H1 (cell line): ENCODE results near the gene TNIP1. TPM values are rescaled to one million over a fixed set of nuclear protein-coding genes. Genes with fewer than 3 reads are reported as not detected.

ENCODE experiments used
- CEBPB ChIP-seq: IDR thresholded peaks from 2 replicates; pipeline ENCODE4 v1.6.1; 2012; ENCODE audit warnings: low read depth, low read length
- NANOG ChIP-seq: IDR thresholded peaks from 2 replicates; pipeline ENCODE4 v1.6.1; 2011; ENCODE audit warnings: low read length, low read depth, mild to moderate bottlenecking, inconsistent platforms; ENCODE audit not compliant: insufficient read depth, poor library complexity, severe bottlenecking
- NRF1 ChIP-seq: IDR thresholded peaks from 2 replicates; pipeline ENCODE4 v1.6.1; 2011; ENCODE audit warnings: mild to moderate bottlenecking, low read depth, low read length, improper control_type of control experiment
- SAP30 ChIP-seq: fragments of 300-600 bp; sonication (generic); IDR thresholded peaks from 2 replicates; pipeline ENCODE4 v1.7.1; 2012; ENCODE audit warnings: low read length, moderate library complexity, mild to moderate bottlenecking, inconsistent platforms; ENCODE audit not compliant: insufficient read depth, insufficient replicate concordance
- polyA plus RNA-seq, 7 experiments: library from polyadenylated mRNA; depleted of rRNA in 3 of 7; stranded (reverse) in 5 of 7; unstranded in 2 of 7; fragments of >200 nt in 5 of 7; fragments of 200-250 nt in 2 of 7; gene quantifications; 1 replicate in 5 of 7; 2 replicates in 1 of 7; 4 replicates in 1 of 7; pipeline versions ENCODE4 v1.2.1 to v1.2.3, GENCODE V29; 2011 to 2013; ENCODE audit warnings: missing spikeins in 2 of 7, mixed read lengths in 2 of 7
- total RNA-seq: library from RNA; stranded (reverse); fragmentation: NEBNext Ultra II Directional; extraction: Animal tissue kit (Norgen Biotek cat#: 25700); gene quantifications from 2 replicates; pipeline ENCODE4 v1.2.1, GENCODE V29; 2021
- TF ChIP-seq, protein P1 (sequence below): fragments of 300-600 bp; sonication (generic); IDR thresholded peaks from 2 replicates; pipeline ENCODE4 v1.7.1; 2012; ENCODE audit warnings: low read length, moderate library complexity, mild to moderate bottlenecking, inconsistent platforms; ENCODE audit not compliant: insufficient replicate concordance
- TF ChIP-seq, protein P2 (sequence below): IDR thresholded peaks from 2 replicates; pipeline ENCODE4 v1.6.1; 2012; ENCODE audit warnings: low read length, inconsistent platforms
- TF ChIP-seq, protein P3 (sequence below): IDR thresholded peaks from 2 replicates; pipeline ENCODE4 v1.6.1; 2012; ENCODE audit warnings: inconsistent platforms

Gene TNIP1
- total and polyA plus RNA-seq, 2 of the 8 experiments (the other 6 are each of a cell fraction or from before 2014, with no cell fraction given): 14.2 to 31.9 TPM

DNA sequence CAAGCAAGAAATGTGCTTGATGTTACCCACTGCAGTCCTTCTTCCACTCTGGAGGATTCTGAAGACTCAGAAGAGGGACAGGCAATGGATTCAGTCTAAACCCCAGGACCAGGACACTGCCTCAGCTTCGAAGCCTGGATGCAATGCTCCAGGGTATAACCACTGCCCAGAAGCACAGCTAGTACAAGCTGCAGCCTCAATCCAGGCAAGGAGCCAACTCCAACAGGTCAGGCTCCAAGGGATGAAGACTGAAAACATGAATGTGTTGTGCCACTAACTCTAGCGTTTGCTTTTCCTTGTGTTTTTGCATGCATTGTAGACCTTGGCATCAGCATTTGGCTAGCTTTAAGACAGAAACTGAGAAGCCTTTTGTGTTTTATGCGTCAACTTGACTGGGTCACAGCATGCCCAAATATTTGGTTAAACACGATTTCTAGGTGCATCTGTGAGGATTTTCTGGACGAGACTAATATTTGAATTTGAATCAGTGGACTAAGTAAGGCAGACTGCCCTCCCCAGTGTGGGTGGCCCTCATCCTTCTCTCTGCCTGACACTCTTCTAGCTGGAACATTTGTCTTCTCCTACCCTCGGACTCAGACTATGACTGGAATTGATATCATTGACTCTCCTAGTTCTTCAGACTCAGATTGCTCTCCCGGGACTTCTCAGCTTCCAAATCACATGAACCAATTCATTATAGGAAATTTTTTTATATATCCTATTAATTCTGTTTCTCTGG lies 81.0 kb downstream of the TNIP1 start (continued):
- TF ChIP-seq, protein P1, sequence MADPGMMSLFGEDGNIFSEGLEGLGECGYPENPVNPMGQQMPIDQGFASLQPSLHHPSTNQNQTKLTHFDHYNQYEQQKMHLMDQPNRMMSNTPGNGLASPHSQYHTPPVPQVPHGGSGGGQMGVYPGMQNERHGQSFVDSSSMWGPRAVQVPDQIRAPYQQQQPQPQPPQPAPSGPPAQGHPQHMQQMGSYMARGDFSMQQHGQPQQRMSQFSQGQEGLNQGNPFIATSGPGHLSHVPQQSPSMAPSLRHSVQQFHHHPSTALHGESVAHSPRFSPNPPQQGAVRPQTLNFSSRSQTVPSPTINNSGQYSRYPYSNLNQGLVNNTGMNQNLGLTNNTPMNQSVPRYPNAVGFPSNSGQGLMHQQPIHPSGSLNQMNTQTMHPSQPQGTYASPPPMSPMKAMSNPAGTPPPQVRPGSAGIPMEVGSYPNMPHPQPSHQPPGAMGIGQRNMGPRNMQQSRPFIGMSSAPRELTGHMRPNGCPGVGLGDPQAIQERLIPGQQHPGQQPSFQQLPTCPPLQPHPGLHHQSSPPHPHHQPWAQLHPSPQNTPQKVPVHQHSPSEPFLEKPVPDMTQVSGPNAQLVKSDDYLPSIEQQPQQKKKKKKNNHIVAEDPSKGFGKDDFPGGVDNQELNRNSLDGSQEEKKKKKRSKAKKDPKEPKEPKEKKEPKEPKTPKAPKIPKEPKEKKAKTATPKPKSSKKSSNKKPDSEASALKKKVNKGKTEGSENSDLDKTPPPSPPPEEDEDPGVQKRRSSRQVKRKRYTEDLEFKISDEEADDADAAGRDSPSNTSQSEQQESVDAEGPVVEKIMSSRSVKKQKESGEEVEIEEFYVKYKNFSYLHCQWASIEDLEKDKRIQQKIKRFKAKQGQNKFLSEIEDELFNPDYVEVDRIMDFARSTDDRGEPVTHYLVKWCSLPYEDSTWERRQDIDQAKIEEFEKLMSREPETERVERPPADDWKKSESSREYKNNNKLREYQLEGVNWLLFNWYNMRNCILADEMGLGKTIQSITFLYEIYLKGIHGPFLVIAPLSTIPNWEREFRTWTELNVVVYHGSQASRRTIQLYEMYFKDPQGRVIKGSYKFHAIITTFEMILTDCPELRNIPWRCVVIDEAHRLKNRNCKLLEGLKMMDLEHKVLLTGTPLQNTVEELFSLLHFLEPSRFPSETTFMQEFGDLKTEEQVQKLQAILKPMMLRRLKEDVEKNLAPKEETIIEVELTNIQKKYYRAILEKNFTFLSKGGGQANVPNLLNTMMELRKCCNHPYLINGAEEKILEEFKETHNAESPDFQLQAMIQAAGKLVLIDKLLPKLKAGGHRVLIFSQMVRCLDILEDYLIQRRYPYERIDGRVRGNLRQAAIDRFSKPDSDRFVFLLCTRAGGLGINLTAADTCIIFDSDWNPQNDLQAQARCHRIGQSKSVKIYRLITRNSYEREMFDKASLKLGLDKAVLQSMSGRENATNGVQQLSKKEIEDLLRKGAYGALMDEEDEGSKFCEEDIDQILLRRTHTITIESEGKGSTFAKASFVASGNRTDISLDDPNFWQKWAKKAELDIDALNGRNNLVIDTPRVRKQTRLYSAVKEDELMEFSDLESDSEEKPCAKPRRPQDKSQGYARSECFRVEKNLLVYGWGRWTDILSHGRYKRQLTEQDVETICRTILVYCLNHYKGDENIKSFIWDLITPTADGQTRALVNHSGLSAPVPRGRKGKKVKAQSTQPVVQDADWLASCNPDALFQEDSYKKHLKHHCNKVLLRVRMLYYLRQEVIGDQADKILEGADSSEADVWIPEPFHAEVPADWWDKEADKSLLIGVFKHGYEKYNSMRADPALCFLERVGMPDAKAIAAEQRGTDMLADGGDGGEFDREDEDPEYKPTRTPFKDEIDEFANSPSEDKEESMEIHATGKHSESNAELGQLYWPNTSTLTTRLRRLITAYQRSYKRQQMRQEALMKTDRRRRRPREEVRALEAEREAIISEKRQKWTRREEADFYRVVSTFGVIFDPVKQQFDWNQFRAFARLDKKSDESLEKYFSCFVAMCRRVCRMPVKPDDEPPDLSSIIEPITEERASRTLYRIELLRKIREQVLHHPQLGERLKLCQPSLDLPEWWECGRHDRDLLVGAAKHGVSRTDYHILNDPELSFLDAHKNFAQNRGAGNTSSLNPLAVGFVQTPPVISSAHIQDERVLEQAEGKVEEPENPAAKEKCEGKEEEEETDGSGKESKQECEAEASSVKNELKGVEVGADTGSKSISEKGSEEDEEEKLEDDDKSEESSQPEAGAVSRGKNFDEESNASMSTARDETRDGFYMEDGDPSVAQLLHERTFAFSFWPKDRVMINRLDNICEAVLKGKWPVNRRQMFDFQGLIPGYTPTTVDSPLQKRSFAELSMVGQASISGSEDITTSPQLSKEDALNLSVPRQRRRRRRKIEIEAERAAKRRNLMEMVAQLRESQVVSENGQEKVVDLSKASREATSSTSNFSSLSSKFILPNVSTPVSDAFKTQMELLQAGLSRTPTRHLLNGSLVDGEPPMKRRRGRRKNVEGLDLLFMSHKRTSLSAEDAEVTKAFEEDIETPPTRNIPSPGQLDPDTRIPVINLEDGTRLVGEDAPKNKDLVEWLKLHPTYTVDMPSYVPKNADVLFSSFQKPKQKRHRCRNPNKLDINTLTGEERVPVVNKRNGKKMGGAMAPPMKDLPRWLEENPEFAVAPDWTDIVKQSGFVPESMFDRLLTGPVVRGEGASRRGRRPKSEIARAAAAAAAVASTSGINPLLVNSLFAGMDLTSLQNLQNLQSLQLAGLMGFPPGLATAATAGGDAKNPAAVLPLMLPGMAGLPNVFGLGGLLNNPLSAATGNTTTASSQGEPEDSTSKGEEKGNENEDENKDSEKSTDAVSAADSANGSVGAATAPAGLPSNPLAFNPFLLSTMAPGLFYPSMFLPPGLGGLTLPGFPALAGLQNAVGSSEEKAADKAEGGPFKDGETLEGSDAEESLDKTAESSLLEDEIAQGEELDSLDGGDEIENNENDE: no peak
- TF ChIP-seq, protein P2, sequence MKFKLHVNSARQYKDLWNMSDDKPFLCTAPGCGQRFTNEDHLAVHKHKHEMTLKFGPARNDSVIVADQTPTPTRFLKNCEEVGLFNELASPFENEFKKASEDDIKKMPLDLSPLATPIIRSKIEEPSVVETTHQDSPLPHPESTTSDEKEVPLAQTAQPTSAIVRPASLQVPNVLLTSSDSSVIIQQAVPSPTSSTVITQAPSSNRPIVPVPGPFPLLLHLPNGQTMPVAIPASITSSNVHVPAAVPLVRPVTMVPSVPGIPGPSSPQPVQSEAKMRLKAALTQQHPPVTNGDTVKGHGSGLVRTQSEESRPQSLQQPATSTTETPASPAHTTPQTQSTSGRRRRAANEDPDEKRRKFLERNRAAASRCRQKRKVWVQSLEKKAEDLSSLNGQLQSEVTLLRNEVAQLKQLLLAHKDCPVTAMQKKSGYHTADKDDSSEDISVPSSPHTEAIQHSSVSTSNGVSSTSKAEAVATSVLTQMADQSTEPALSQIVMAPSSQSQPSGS: no peak
- TF ChIP-seq NANOG (no peak), NRF1 (no peak), CEBPB (no peak), SAP30 (no peak)
- TF ChIP-seq, protein P3, sequence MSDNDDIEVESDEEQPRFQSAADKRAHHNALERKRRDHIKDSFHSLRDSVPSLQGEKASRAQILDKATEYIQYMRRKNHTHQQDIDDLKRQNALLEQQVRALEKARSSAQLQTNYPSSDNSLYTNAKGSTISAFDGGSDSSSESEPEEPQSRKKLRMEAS: no peak
- TF ChIP-seq, all 59 proteins: peak for 0
